HEK293 (cell line): ENCODE data around the gene MAP1S.

Experiments used
- CTCF ChIA-PET: fragments of 350-600 bp; formaldehyde crosslinking; extraction: SDS; loops from one replicate; lab custom pipeline; 2021; ENCODE audit warnings: antibody characterized with exemption; lab: Yijun Ruan, JAX
- POLR2A ChIA-PET: fragments of 300-600 bp; formaldehyde crosslinking; extraction: SDS; loops from one replicate; lab custom pipeline; 2020; ENCODE audit warnings: antibody characterized with exemption, inconsistent platforms; lab: Yijun Ruan, JAX
- H3K27ac ChIP-seq: fragments of 200-500 bp; sonication (Bioruptor generic); 2 replicates; pipeline ENCODE4 v1.5.1; 2014; ENCODE audit warnings: low read depth, low read length, control low read depth, inconsistent platforms; ENCODE audit errors: extremely low read depth
- H3K36me3 ChIP-seq, 2 experiments: fragments of 200-500 bp in 1 of 2; sonication (Bioruptor generic) in 1 of 2; 1 replicate in 1 of 2; 2 replicates in 1 of 2; pipeline ENCODE4 v1.5.1; 2014 to 2017; ENCODE audit warnings: inconsistent platforms in 2 of 2, low read length in 2 of 2; ENCODE audit not compliant: control insufficient read depth in 2 of 2, insufficient read depth in 1 of 2
- H3K4me1 ChIP-seq: fragments of 200-500 bp; sonication (Bioruptor generic); 2 replicates; pipeline ENCODE4 v1.5.1; 2014; ENCODE audit warnings: mild to moderate bottlenecking, low read length, inconsistent platforms; ENCODE audit not compliant: control insufficient read depth, insufficient read depth
- H3K4me3 ChIP-seq: 2 replicates; pipeline ENCODE4 v1.5.1; 2011; ENCODE audit warnings: low read depth, mild to moderate bottlenecking, control low read depth, low read length, moderate library complexity
- H3K9me3 ChIP-seq: fragments of 200-500 bp; sonication (Bioruptor generic); 2 replicates; pipeline ENCODE4 v1.5.1; 2014; ENCODE audit warnings: low read depth, low read length, inconsistent platforms; ENCODE audit not compliant: control insufficient read depth, insufficient read depth
- FEZF1 ChIP-seq: fragments of 450-650 bp; formaldehyde crosslinking; IDR thresholded peaks from 2 replicates; pipeline ENCODE4 v1.5.1; 2016; ENCODE audit warnings: missing biosample characterization, missing genetic modification characterization
- GLIS1 ChIP-seq: fragments of 450-650 bp; formaldehyde crosslinking; IDR thresholded peaks from 2 replicates; pipeline ENCODE4 v1.5.1; 2016; ENCODE audit warnings: missing biosample characterization, missing genetic modification characterization
- OSR2 ChIP-seq: fragments of 450-650 bp; formaldehyde crosslinking; IDR thresholded peaks from 2 replicates; pipeline ENCODE4 v1.5.1; 2016; ENCODE audit warnings: missing biosample characterization, missing genetic modification characterization
- PATZ1 ChIP-seq: fragments of 450-650 bp; formaldehyde crosslinking; IDR thresholded peaks from 2 replicates; pipeline ENCODE4 v1.5.1; 2016; ENCODE audit warnings: missing biosample characterization, missing genetic modification characterization
- RBAK ChIP-seq: fragments of 450-650 bp; formaldehyde crosslinking; IDR thresholded peaks from 2 replicates; pipeline ENCODE4 v1.5.1; 2016; ENCODE audit warnings: missing biosample characterization, missing genetic modification characterization
- SCRT1 ChIP-seq: fragments of 450-650 bp; formaldehyde crosslinking; IDR thresholded peaks from 2 replicates; pipeline ENCODE4 v1.5.1; 2016; ENCODE audit warnings: missing biosample characterization, missing genetic modification characterization, borderline replicate concordance
- ZBTB8A ChIP-seq: fragments of 450-650 bp; formaldehyde crosslinking; IDR thresholded peaks from 2 replicates; pipeline ENCODE4 v1.5.1; 2016; ENCODE audit warnings: missing biosample characterization, missing genetic modification characterization
- ZFP3 ChIP-seq: fragments of 450-650 bp; formaldehyde crosslinking; IDR thresholded peaks from 2 replicates; pipeline ENCODE4 v1.5.1; 2016; ENCODE audit warnings: low read depth, missing biosample characterization, missing genetic modification characterization
- ZIC2 ChIP-seq: fragments of 450-650 bp; formaldehyde crosslinking; IDR thresholded peaks from 2 replicates; pipeline ENCODE4 v1.5.1; 2016; ENCODE audit warnings: missing biosample characterization, missing genetic modification characterization
- ZNF114 ChIP-seq: fragments of 450-650 bp; formaldehyde crosslinking; IDR thresholded peaks from 2 replicates; pipeline ENCODE4 v1.5.0; 2017; ENCODE audit warnings: missing biosample characterization, missing genetic modification characterization
- ZNF121 ChIP-seq: fragments of 450-650 bp; formaldehyde crosslinking; IDR thresholded peaks from 2 replicates; pipeline ENCODE4 v1.5.1; 2016; ENCODE audit warnings: missing biosample characterization, missing genetic modification characterization
- ZNF16 ChIP-seq: fragments of 450-650 bp; formaldehyde crosslinking; IDR thresholded peaks from 2 replicates; pipeline ENCODE4 v1.5.1; 2016; ENCODE audit warnings: low read depth, missing biosample characterization, missing genetic modification characterization
- ZNF174 ChIP-seq: fragments of 450-650 bp; formaldehyde crosslinking; IDR thresholded peaks from 2 replicates; pipeline ENCODE4 v1.5.0; 2017; ENCODE audit warnings: missing biosample characterization, mild to moderate bottlenecking, missing genetic modification characterization
- ZNF184 ChIP-seq: fragments of 450-650 bp; IDR thresholded peaks from 2 replicates; pipeline ENCODE4 v1.5.1; 2018; ENCODE audit warnings: missing biosample characterization, mild to moderate bottlenecking, missing genetic modification characterization
- ZNF2 ChIP-seq: fragments of 450-650 bp; formaldehyde crosslinking; IDR thresholded peaks from 2 replicates; pipeline ENCODE4 v1.5.1; 2016; ENCODE audit warnings: missing biosample characterization, missing genetic modification characterization
- ZNF211 ChIP-seq: fragments of 450-650 bp; formaldehyde crosslinking; IDR thresholded peaks from 2 replicates; pipeline ENCODE4 v1.5.1; 2016; ENCODE audit warnings: low read depth, missing biosample characterization, missing genetic modification characterization
- ZNF214 ChIP-seq: fragments of 450-650 bp; formaldehyde crosslinking; IDR thresholded peaks from 2 replicates; pipeline ENCODE4 v1.5.1; 2017; ENCODE audit warnings: missing biosample characterization, mild to moderate bottlenecking, missing genetic modification characterization, borderline replicate concordance
- ZNF26 ChIP-seq: fragments of 450-650 bp; formaldehyde crosslinking; IDR thresholded peaks from 2 replicates; pipeline ENCODE4 v1.5.1; 2016; ENCODE audit warnings: missing biosample characterization, missing genetic modification characterization
- ZNF335 ChIP-seq: fragments of 450-650 bp; formaldehyde crosslinking; conservative IDR thresholded peaks from 2 replicates; pipeline ENCODE4 v1.5.1; 2016; ENCODE audit warnings: missing biosample characterization, missing genetic modification characterization
- ZNF341 ChIP-seq: fragments of 450-650 bp; formaldehyde crosslinking; IDR thresholded peaks from 2 replicates; pipeline ENCODE4; 2016; ENCODE audit warnings: low read depth, missing biosample characterization, missing genetic modification characterization
- ZNF362 ChIP-seq: fragments of 450-650 bp; formaldehyde crosslinking; IDR thresholded peaks from 2 replicates; pipeline ENCODE4 v1.5.1; 2016; ENCODE audit warnings: missing biosample characterization, missing genetic modification characterization
- ZNF37A ChIP-seq: fragments of 450-650 bp; IDR thresholded peaks from 2 replicates; pipeline ENCODE4 v1.5.1; 2018; ENCODE audit warnings: missing biosample characterization, missing genetic modification characterization
- ZNF426 ChIP-seq: fragments of 450-650 bp; formaldehyde crosslinking; IDR thresholded peaks from 2 replicates; pipeline ENCODE4 v1.5.1; 2017; ENCODE audit warnings: missing biosample characterization, missing genetic modification characterization, mild to moderate bottlenecking, inconsistent platforms, moderate library complexity
- ZNF433 ChIP-seq: fragments of 450-650 bp; formaldehyde crosslinking; IDR thresholded peaks from 2 replicates; pipeline ENCODE4 v1.5.1; 2016; ENCODE audit warnings: missing biosample characterization, missing genetic modification characterization, low read depth
- ZNF580 ChIP-seq: fragments of 450-650 bp; formaldehyde crosslinking; IDR thresholded peaks from 2 replicates; pipeline ENCODE4 v1.5.1; 2016; ENCODE audit warnings: missing biosample characterization, missing genetic modification characterization
- ZNF600 ChIP-seq: fragments of 450-650 bp; formaldehyde crosslinking; IDR thresholded peaks from 2 replicates; pipeline ENCODE4 v1.5.1; 2016; ENCODE audit warnings: missing biosample characterization, missing genetic modification characterization
- ZNF670 ChIP-seq: fragments of 450-650 bp; formaldehyde crosslinking; IDR thresholded peaks from 2 replicates; pipeline ENCODE4 v1.5.1; 2016; ENCODE audit warnings: missing biosample characterization, missing genetic modification characterization, low read depth
- ZNF830 ChIP-seq: fragments of 450-650 bp; IDR thresholded peaks from 2 replicates; pipeline ENCODE4 v1.5.0; 2018; ENCODE audit warnings: missing biosample characterization, missing genetic modification characterization, low read depth, mild to moderate bottlenecking, moderate library complexity
- ZNF837 ChIP-seq: fragments of 450-650 bp; formaldehyde crosslinking; IDR thresholded peaks from 2 replicates; pipeline ENCODE4 v1.5.1; 2016; ENCODE audit warnings: missing biosample characterization, missing genetic modification characterization

MAP1S gene

GRCh38 chr19:17752865-17753639, 33.8 kb downstream of the MAP1S start:
- CTCF ChIA-PET = interaction anchor here (0.6 to 7.0 kb wide), 4 partner anchors 14 to 312 kb away, joined by 3 to 46 read pairs (median 4); partner anchors contain the start of gene MAP1S
- Histone ChIP-seq H3K36me3 (no peaks in the 10 kb centered on the region), H3K9me3 (no peaks in the 10 kb centered on the region), H3K27ac (no peak overlapping the region), H3K4me1 (no peaks in the 10 kb centered on the region), H3K4me3 (no peak overlapping the region)
- POLR2A ChIA-PET = interaction anchor here (1.5 kb wide), 1 partner anchor 34 kb away, joined by 4 read pairs; the partner anchor contains the start of gene MAP1S
- TF ChIP-seq ZNF335 (tag by site-specific recombination) = no peak
- TF ChIP-seq ZNF174 = no peak
- no peak for TF ChIP-seq ZBTB8A
- TF ChIP-seq ZNF114 (tag by site-specific recombination) = no peak
- TF ChIP-seq ZNF16 = no peak
- 0 out of 2 replicates have a peak, but pooled peaks have one; percentile 36 for TF ChIP-seq ZNF362 (tag by site-specific recombination)
- TF ChIP-seq ZFP3 (tag by site-specific recombination) = peak; percentile 90
- no peak for TF ChIP-seq ZNF837 (tag by site-specific recombination)
- no peak for TF ChIP-seq ZNF211 (tag by site-specific recombination)
- TF ChIP-seq ZNF184 (tag by site-specific recombination) = no peak
- TF ChIP-seq ZNF600 (tag by site-specific recombination) = no peak
- TF ChIP-seq ZNF830 = no peak
- no peak for TF ChIP-seq RBAK (tag by site-specific recombination)
- TF ChIP-seq SCRT1 (tag by site-specific recombination) = no peak

GRCh38 chr19:17753976-17754375, 34.7 kb downstream of the MAP1S start:
- Histone ChIP-seq H3K27ac (no peak overlapping the region), H3K36me3 (no peaks in the 10 kb centered on the region), H3K9me3 (no peaks in the 10 kb centered on the region), H3K4me1 (no peaks in the 10 kb centered on the region), H3K4me3 (no peak overlapping the region)
- no peak for TF ChIP-seq ZNF580 (tag by site-specific recombination)
- no peak for TF ChIP-seq ZNF26 (tag by site-specific recombination)
- TF ChIP-seq OSR2 (tag by site-specific recombination) = 0 out of 2 replicates have a peak, but pooled peaks have one; percentile 33
- no peak for TF ChIP-seq PATZ1 (tag by site-specific recombination)
- TF ChIP-seq ZNF214 (tag by site-specific recombination) = no peak
- TF ChIP-seq ZNF670 (tag by site-specific recombination) = no peak
- no peak for TF ChIP-seq ZNF426
- TF ChIP-seq ZNF121 (tag by site-specific recombination) = no peak
- TF ChIP-seq GLIS1 (tag by site-specific recombination) = peak; percentile 78
- no peak for TF ChIP-seq ZNF341 (tag by site-specific recombination)
- TF ChIP-seq FEZF1 (tag by site-specific recombination) = no peak
- TF ChIP-seq ZNF37A (tag by site-specific recombination) = no peak
- no peak for TF ChIP-seq ZNF2
- TF ChIP-seq ZNF433 (tag by site-specific recombination) = no peak
- TF ChIP-seq ZIC2 (tag by site-specific recombination) = peak; percentile 32
- ChIA-PET CTCF (interaction anchor here (0.5 to 7.0 kb wide), 5 partner anchors 13 to 395 kb away, joined by 3 to 46 read pairs (median 4); no protein-coding TSS in a partner anchor), POLR2A (no interaction called here)
